ENCODE results near the gene ZNF74.
A peak's percentile ranks its signal among the peaks of the same experiment; 100 is the strongest.

Gene ZNF74

DNA sequence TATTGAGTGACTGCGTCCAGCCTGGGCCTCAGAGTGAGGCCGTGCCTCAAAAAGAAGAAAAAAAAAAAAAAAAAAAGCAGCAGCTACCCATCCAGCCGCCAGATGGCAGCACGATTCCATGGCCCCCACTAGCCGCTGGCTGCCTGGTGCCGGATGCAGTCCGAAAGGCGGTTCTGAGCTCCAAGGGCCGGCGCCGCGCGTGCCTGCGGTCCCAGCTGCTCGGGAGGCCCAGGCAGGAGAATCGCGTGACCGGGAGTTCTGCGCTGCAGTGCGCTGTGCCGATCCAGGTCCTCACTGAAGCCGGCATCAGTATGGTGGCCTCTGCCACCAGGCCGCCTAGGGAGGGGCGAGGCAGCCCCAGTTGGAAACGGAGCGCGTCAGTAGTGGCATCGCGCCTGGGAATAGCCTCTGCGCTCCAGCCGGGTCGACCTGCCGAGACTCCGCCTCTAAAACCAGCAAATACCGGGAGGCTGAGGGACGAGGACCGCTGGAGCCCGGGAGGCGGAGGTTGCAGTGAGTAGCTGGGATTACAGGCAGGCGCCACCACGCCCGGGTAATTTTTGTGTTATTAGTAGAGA lies 24.3 kb downstream of the ZNF74 start:
- H3K27ac ChIP-seq (ENCODE audit: low read depth, low read length), result no peak overlapping the region

DNA sequence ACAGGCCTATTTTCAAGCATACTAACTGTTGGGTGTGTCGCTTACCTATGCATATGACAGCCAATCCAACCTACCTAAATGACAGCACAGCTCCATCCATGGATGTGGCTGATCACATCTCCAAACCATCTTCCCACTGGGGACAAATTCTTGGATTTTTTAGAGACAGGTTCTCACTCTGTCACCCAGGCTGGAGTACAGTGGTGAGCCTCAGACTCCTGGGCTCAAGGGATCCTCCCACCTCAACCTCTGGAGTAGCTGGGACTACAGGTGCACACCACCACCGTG lies 25.7 kb downstream of the ZNF74 start:
- Histone ChIP-seq H3K36me3 (ENCODE audit: control insufficient read depth in 5 of 5, insufficient read depth in 5 of 5, low read length in 5 of 5) (no peaks in the 10 kb centered on the region), H3K4me1 (ENCODE audit: control insufficient read depth in 5 of 5, insufficient read depth in 5 of 5, low read length in 5 of 5) (peaks cover 0 to 26% (median 21%) of the 10 kb centered on the region in 5 donors), H3K27ac (ENCODE audit: low read depth, low read length) (no peak overlapping the region), H3K9me3 (ENCODE audit: control insufficient read depth in 5 of 5, low read length in 5 of 5) (no peaks in the 10 kb centered on the region), H3K9ac (ENCODE audit: low read length in 5 of 5) (no peak overlapping the region), H3K27me3 (ENCODE audit: control insufficient read depth in 5 of 5, insufficient read depth in 4 of 5, low read length in 5 of 5) (no peaks in the 10 kb centered on the region), H3K4me3 (ENCODE audit: low read depth in 1 of 5, low read length in 5 of 5) (no peak overlapping the region)

More for the DNA sequence above, 24.3 kb downstream of the ZNF74 start:
- peaks cover 0 to 15% (median 13%) of the 10 kb centered on the region in 5 donors for H3K4me1 ChIP-seq (ENCODE audit: control insufficient read depth in 5 of 5, insufficient read depth in 5 of 5, low read length in 5 of 5)
- H3K9ac ChIP-seq (ENCODE audit: low read length in 5 of 5), result peak overlapping the region in 2 of 5 donors; percentile 62 to 64
- H3K36me3 ChIP-seq (ENCODE audit: control insufficient read depth in 5 of 5, insufficient read depth in 5 of 5, low read length in 5 of 5), result no peaks in the 10 kb centered on the region
- H3K4me3 ChIP-seq (ENCODE audit: low read depth in 1 of 5, low read length in 5 of 5), result peak overlapping the region in 4 of 5 donors; percentile 59 to 64 (median 60)
- H3K27me3 ChIP-seq (ENCODE audit: control insufficient read depth in 5 of 5, insufficient read depth in 4 of 5, low read length in 5 of 5), result no peaks in the 10 kb centered on the region
- H3K9me3 ChIP-seq (ENCODE audit: control insufficient read depth in 5 of 5, low read length in 5 of 5), result no peaks in the 10 kb centered on the region

DNA sequence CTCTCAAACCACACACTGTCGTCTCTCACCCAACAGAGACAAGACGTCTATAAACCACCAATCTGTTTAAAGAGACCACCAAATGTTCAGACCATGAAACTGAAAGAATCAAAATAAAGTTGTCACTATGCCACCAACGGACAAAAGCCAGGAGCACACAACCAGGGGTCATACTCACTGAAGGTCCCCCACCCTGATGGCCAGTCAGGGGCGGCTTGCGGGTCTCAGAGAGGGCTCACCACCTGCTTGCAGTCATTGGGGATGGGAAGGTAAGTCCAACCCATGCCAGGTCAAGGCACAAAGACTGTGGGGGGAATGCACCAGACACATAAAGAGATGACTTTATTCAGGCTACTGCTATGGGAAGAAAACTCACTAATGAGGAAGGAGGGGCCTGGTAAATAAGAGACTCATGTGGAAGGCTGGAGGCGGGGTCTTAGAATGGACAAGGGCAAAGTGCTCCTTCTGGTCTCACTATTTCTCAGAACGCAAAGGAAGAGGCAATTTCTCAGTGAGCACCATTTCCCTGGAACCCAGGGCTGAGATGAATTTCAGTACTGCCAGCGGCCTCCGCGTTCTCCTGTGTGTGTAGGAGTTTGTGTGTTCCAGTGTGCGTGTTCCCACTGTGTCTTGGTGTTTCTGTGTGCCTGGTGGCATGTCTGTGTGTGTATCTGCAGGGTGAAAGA lies 26.3 kb downstream of the ZNF74 start:
- H3K9ac ChIP-seq (ENCODE audit: low read length in 5 of 5), result no peak overlapping the region
- H3K9me3 ChIP-seq (ENCODE audit: control insufficient read depth in 5 of 5, low read length in 5 of 5), result no peaks in the 10 kb centered on the region
- H3K27me3 ChIP-seq (ENCODE audit: control insufficient read depth in 5 of 5, insufficient read depth in 4 of 5, low read length in 5 of 5), result no peaks in the 10 kb centered on the region
- H3K4me1 ChIP-seq (ENCODE audit: control insufficient read depth in 5 of 5, insufficient read depth in 5 of 5, low read length in 5 of 5), result peaks cover 0 to 26% (median 22%) of the 10 kb centered on the region in 5 donors
- H3K4me3 ChIP-seq (ENCODE audit: low read depth in 1 of 5, low read length in 5 of 5), result no peak overlapping the region
- no peaks in the 10 kb centered on the region for H3K36me3 ChIP-seq (ENCODE audit: control insufficient read depth in 5 of 5, insufficient read depth in 5 of 5, low read length in 5 of 5)
- H3K27ac ChIP-seq (ENCODE audit: low read depth, low read length), result no peak overlapping the region

DNA sequence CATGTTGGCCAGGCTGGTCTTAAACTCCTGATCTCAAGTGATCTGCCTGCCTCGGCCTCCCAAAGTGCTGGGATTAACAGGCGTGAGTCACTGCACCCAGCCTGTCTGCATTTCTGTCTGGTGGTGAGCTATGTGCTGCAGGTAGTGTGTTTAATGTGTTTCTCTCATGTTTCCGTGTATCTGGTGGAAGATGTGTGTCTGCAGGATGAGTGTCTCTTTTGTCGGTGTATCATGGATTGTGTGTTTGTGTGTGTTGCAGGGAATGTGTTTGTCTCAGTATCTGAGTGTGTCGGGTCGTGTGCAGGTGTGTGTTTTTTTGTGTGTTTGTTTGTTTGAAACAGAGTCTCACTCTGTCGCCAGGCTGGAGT lies 27.5 kb downstream of the ZNF74 start:
- peaks cover 0 to 30% (median 22%) of the 10 kb centered on the region in 5 donors for H3K4me1 ChIP-seq (ENCODE audit: control insufficient read depth in 5 of 5, insufficient read depth in 5 of 5, low read length in 5 of 5)
- no peak overlapping the region for H3K4me3 ChIP-seq (ENCODE audit: low read depth in 1 of 5, low read length in 5 of 5)
- no peak overlapping the region for H3K27ac ChIP-seq (ENCODE audit: low read depth, low read length)
- no peaks in the 10 kb centered on the region for H3K27me3 ChIP-seq (ENCODE audit: control insufficient read depth in 5 of 5, insufficient read depth in 4 of 5, low read length in 5 of 5)
- H3K9me3 ChIP-seq (ENCODE audit: control insufficient read depth in 5 of 5, low read length in 5 of 5), result no peaks in the 10 kb centered on the region
- H3K36me3 ChIP-seq (ENCODE audit: control insufficient read depth in 5 of 5, insufficient read depth in 5 of 5, low read length in 5 of 5), result peaks cover 0 to 6% (median 4%) of the 10 kb centered on the region in 5 donors
- no peak overlapping the region for H3K9ac ChIP-seq (ENCODE audit: low read length in 5 of 5)

DNA sequence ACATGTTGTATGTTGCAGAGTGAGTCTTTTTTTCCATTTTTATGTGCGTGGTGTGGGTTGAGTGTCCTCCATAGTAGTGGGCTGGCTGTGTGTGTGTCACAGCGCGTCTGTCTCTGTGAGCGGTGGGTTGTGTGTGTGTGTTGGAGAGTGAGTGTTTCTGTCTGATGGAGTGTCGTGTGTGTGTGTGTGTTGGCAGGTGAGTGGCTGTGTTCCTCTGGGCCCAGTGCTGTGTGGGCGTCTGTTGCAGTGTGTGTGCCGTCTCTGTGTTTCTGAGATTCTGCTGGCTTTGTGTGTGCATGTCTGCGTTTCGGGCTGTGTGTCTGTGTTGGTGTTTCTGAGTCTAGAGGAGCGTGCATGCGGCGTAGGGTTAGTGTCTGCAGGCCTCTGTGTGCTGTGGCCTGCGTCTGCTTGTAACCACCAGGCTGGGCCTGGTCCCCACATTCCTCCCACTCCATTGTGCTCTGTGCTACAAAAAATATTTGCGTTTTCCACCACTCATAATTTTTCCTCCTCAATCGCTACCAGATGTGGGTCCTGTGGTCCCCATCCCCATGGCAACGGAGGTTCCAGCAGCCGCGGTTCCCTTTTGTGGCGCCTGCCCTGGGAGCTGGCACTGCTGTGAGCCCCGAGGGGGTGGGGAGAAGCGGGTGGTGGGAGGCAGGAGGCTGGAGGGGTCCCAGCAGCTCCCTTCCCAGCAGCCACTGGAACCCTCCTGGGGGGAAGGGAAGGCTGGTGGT lies 28.5 kb downstream of the ZNF74 start:
- Histone ChIP-seq H3K36me3 (ENCODE audit: control insufficient read depth in 5 of 5, insufficient read depth in 5 of 5, low read length in 5 of 5) (peaks cover 0 to 13% (median 9%) of the 10 kb centered on the region in 5 donors), H3K27me3 (ENCODE audit: control insufficient read depth in 5 of 5, insufficient read depth in 4 of 5, low read length in 5 of 5) (no peaks in the 10 kb centered on the region), H3K27ac (ENCODE audit: low read depth, low read length) (no peak overlapping the region), H3K4me1 (ENCODE audit: control insufficient read depth in 5 of 5, insufficient read depth in 5 of 5, low read length in 5 of 5) (peaks cover 0 to 30% (median 22%) of the 10 kb centered on the region in 5 donors), H3K9me3 (ENCODE audit: control insufficient read depth in 5 of 5, low read length in 5 of 5) (no peaks in the 10 kb centered on the region), H3K9ac (ENCODE audit: low read length in 5 of 5) (no peak overlapping the region), H3K4me3 (ENCODE audit: low read depth in 1 of 5, low read length in 5 of 5) (no peak overlapping the region)

DNA sequence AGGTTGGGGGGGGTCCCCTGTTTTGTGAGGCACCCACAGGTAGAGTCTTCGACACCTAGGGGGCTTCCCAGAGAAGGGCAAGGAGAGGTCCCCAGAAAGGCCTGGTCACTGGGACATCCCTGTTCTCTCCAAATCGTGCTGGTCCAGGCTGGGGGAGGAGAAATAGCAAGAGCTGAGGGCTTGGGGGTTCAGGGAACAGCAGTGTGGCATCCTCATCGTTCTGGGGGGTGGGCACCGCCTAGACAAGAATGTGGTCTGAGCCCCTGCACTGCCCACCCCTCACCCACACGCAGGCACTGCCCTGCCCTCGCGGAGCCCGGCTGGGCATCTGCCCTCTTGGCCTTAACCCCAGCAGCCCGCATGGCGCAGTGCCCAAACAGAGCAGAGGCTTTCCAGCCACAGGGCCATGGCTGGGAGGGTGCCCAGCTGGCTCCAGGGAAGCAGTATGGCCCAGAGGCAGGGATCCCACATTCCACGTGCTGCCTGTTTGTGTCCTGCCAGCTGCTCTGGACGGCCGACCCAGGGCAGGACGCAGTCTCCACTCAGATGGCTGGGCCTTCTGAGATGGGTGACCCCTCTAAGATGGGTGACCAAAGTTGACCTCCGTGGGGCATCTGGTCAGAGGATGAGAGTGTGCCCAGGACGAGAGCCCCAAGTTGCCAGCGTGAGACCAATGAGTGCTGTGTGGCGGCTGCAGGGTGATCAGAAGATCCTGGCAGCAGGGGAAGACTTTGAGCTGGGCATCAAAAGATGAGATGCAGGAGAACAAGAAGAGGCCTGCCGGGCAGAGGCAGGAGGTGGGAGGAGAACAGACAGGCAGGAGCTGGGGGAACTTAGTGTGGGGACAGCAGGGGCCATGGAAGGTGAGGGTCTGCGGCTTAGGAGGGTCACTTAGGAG lies 29.3 kb downstream of the ZNF74 start:
- H3K27me3 ChIP-seq (ENCODE audit: control insufficient read depth in 5 of 5, insufficient read depth in 4 of 5, low read length in 5 of 5), result no peaks in the 10 kb centered on the region
- H3K36me3 ChIP-seq (ENCODE audit: control insufficient read depth in 5 of 5, insufficient read depth in 5 of 5, low read length in 5 of 5), result peaks cover 0 to 14% (median 13%) of the 10 kb centered on the region in 5 donors
- no peaks in the 10 kb centered on the region for H3K9me3 ChIP-seq (ENCODE audit: control insufficient read depth in 5 of 5, low read length in 5 of 5)
- no peak overlapping the region for H3K9ac ChIP-seq (ENCODE audit: low read length in 5 of 5)
- H3K4me3 ChIP-seq (ENCODE audit: low read depth in 1 of 5, low read length in 5 of 5), result no peak overlapping the region
- H3K4me1 ChIP-seq (ENCODE audit: control insufficient read depth in 5 of 5, insufficient read depth in 5 of 5, low read length in 5 of 5), result peaks cover 0 to 29% (median 21%) of the 10 kb centered on the region in 5 donors
- no peak overlapping the region for H3K27ac ChIP-seq (ENCODE audit: low read depth, low read length)

DNA sequence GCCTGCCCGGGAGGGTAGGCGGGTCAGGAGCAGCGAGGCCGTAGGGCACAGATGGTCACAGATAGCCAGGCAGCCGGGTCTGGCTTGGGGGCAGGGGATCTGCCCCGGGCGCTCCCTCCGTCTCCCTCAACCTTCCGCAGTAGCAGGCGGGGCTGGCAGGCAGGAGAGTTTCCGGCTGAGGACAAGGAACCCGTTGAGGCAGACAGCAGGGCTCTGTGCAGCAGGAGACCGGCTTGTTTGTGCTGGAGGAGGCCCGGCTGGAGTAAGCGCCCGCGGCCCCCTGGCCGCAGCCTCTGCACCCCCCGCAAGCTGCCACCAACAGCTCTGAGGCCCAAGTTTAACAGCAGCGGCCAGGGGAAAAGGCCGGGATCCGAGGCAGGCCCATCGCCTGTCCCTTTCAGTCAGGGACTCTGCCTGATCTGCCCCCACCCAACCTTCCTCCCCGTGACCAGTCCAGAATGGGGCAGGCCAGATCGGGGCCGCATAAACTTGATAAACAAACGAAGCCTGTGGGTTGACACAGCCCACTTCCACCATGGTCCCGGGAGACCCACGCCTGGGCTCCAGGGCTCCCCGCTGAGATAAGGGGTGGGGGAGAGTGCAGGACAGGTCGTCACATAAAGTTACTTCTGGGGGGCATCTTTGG lies 30.1 kb downstream of the ZNF74 start:
- no peaks in the 10 kb centered on the region for H3K9me3 ChIP-seq (ENCODE audit: control insufficient read depth in 5 of 5, low read length in 5 of 5)
- no peak overlapping the region for H3K9ac ChIP-seq (ENCODE audit: low read length in 5 of 5)
- peaks cover 0 to 20% (median 19%) of the 10 kb centered on the region in 5 donors for H3K36me3 ChIP-seq (ENCODE audit: control insufficient read depth in 5 of 5, insufficient read depth in 5 of 5, low read length in 5 of 5)
- H3K4me3 ChIP-seq (ENCODE audit: low read depth in 1 of 5, low read length in 5 of 5), result no peak overlapping the region
- peaks cover 0 to 24% (median 18%) of the 10 kb centered on the region in 5 donors for H3K4me1 ChIP-seq (ENCODE audit: control insufficient read depth in 5 of 5, insufficient read depth in 5 of 5, low read length in 5 of 5)
- H3K27me3 ChIP-seq (ENCODE audit: control insufficient read depth in 5 of 5, insufficient read depth in 4 of 5, low read length in 5 of 5), result no peaks in the 10 kb centered on the region
- no peak overlapping the region for H3K27ac ChIP-seq (ENCODE audit: low read depth, low read length)

DNA sequence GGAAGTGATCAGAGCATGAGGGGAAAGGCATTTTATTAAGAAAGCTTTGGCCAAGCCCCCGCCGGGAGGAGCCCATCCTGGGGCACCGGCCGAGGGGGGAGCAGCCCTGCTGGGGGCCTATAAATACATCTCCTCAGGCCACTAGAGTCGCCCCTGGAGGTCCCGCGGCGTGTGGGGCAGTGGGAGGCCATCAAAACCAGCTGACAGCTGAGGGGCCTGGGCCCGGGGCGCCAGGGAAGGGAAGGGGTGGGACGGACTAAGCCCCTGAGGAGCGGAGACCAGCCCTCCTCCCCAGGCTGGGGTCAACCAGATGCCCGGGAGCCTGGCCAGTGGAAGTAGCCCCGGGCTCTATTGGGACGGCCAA lies 30.6 kb downstream of the ZNF74 start:
- H3K27ac ChIP-seq (ENCODE audit: low read depth, low read length), result no peak overlapping the region
- H3K27me3 ChIP-seq (ENCODE audit: control insufficient read depth in 5 of 5, insufficient read depth in 4 of 5, low read length in 5 of 5), result no peaks in the 10 kb centered on the region
- H3K36me3 ChIP-seq (ENCODE audit: control insufficient read depth in 5 of 5, insufficient read depth in 5 of 5, low read length in 5 of 5), result peaks cover 0 to 23% (median 19%) of the 10 kb centered on the region in 5 donors
- H3K4me1 ChIP-seq (ENCODE audit: control insufficient read depth in 5 of 5, insufficient read depth in 5 of 5, low read length in 5 of 5), result peaks cover 0 to 24% (median 18%) of the 10 kb centered on the region in 5 donors
- H3K9ac ChIP-seq (ENCODE audit: low read length in 5 of 5), result no peak overlapping the region
- no peaks in the 10 kb centered on the region for H3K9me3 ChIP-seq (ENCODE audit: control insufficient read depth in 5 of 5, low read length in 5 of 5)
- H3K4me3 ChIP-seq (ENCODE audit: low read depth in 1 of 5, low read length in 5 of 5), result no peak overlapping the region

DNA sequence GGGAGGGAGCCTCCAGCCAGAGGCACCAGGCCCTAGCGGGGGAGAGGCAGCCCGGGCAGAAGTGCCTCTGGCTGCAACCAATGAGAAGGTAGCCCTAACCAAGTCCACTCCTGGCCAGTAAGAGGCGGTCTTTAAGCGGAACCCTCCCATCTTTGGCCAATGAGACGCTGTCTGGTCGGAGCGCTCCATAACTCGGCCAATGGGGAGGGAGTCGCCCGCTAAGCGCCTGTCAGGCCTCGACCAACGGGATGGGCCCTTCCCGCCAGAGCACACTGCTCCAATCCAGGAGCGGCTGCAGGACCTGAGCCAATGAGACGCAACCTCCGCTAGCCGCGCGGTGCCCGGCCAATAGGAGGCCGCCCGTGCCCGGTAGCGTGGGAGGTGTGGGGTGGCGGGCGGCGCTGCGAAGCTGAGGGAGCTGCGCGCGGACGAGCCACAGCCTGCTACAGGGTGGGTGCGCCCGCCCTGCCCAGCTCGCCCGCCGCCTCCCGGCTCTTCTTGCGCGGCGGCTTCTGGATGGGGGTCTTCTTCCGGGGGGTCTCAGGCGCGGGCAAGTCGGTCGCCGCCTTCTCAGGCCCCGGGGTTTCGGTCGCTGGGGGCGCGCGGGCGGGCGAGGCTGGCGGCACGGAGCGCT lies 31.1 kb downstream of the ZNF74 start:
- Histone ChIP-seq H3K27me3 (ENCODE audit: control insufficient read depth in 5 of 5, insufficient read depth in 4 of 5, low read length in 5 of 5) (peaks cover 0 to 2% (median 0%) of the 10 kb centered on the region in 5 donors), H3K27ac (ENCODE audit: low read depth, low read length) (no peak overlapping the region), H3K4me1 (ENCODE audit: control insufficient read depth in 5 of 5, insufficient read depth in 5 of 5, low read length in 5 of 5) (peaks cover 0 to 26% (median 18%) of the 10 kb centered on the region in 5 donors), H3K4me3 (ENCODE audit: low read depth in 1 of 5, low read length in 5 of 5) (peak overlapping the region in 1 of 5 donors; percentile 8), H3K36me3 (ENCODE audit: control insufficient read depth in 5 of 5, insufficient read depth in 5 of 5, low read length in 5 of 5) (peaks cover 0 to 24% (median 21%) of the 10 kb centered on the region in 5 donors), H3K9ac (ENCODE audit: low read length in 5 of 5) (no peak overlapping the region), H3K9me3 (ENCODE audit: control insufficient read depth in 5 of 5, low read length in 5 of 5) (no peaks in the 10 kb centered on the region)

All from subcutaneous abdominal adipose tissue (tissue), 5 donors.